Right cardiac atrium (tissue), 5 donors: Measurements from ENCODE around the gene CDC42EP1. TPM values are rescaled to one million over a fixed set of nuclear protein-coding genes. Genes with fewer than 3 reads are reported as not detected.
"Not testable (repeated sequence)": the region's sequence is repeated elsewhere in the genome, so short reads cannot be mapped to it uniquely, and the experiment has no call there.

Experiments used
- ATAC-seq, 2 donors: fragments of 200-7000 bp; cut with Tn5 transposase; one replicate each; pipeline versions ENCODE4 v1.8.0 to v1.9.1; 2020; ENCODE audit warnings: moderate library complexity in 2 of 2, mild to moderate bottlenecking in 1 of 2
- DNase-seq, 3 donors: peaks; one replicate each; pipeline ENCODE4 v3.0.0-alpha.2; 2020
- H3K27ac ChIP-seq: one replicate; pipeline ENCODE4 v1.5.1; 2013; ENCODE audit warnings: mild to moderate bottlenecking, low read length, control low read depth, moderate library complexity
- H3K27me3 ChIP-seq: one replicate; pipeline ENCODE4 v1.6.1; 2013; ENCODE audit not compliant: control insufficient read depth, insufficient read depth
- H3K4me1 ChIP-seq: one replicate; pipeline ENCODE4 v1.6.1; 2013; ENCODE audit warnings: low read length; ENCODE audit not compliant: control insufficient read depth, insufficient read depth
- H3K4me3 ChIP-seq: one replicate; pipeline ENCODE4 v1.5.1; 2013; ENCODE audit warnings: low read length, control low read depth
- H3K9me3 ChIP-seq: one replicate; pipeline ENCODE4 v1.6.1; 2013; ENCODE audit warnings: low read length; ENCODE audit not compliant: control insufficient read depth
- WGBS: extraction: QIAGEN DNeasy Blood & Tissue Kit; methylation state at CpG from one replicate; pipeline ENCODE4 v1.1.7; 2013; 5-methylcytosine and 5-hydroxymethylcytosine counted together
- intact Hi-C, 4 donors: fragments of 100-400 bp; cut with DNase I; formaldehyde crosslinking; loops; one replicate each; pipeline versions ENCODE4 v1.11.0 to v1.14.0; 2022 to 2023
- polyA plus RNA-seq: library from polyadenylated mRNA; stranded (reverse); fragments of 200-250 nt; gene quantifications from one replicate; pipeline ENCODE4 v1.2.3, GENCODE V29; 2013
- total RNA-seq, 4 donors: library from RNA; stranded (reverse); fragmentation: NEBNext Ultra II Directional; extraction: Animal tissue kit (Norgen Biotek cat#: 25700); gene quantifications; one replicate each; pipeline ENCODE4 v1.2.1, GENCODE V29; 2021
- donor health status: healthy with polysubstance abuse.
- donor health status: DM: no; HTN: yes; CAD: no.
- donor health status: DM: no; HTN: no; CAD: no.
- donor health status: DM: no; HTN: yes; CAD: no; lungs with severe emphysema.
- donor health status: DM: yes; HTN: yes; CAD: no.

CDC42EP1 gene
- total and polyA plus RNA-seq, 5 donors = 19.7 to 31.3 (median 20.7) TPM

DNA sequence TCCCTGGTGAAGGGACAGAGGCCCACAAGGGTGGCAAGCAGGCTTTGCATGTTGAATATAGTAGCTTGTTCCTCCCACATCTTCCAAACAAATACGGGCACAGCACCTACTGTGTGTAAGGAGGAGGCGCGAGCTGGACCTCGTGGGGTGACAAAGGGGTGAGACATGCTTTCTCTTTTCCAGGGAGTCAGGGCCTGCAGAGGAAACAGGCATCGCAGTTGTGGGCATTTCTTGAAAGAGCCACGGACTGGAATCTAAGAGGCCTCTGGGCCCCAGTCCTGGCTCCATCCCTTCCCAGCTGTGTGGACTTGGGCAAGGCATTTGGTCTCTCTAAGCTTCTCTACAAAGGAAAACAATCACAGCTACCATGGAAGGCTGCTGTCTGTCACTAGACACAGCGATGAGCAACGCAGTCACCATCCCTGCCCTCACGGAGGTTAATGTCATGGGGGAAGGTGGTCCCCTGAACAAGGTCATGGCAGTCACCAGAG is 13.0 kb upstream of the CDC42EP1 start:
- Histone ChIP-seq H3K9me3 (no peaks in the 10 kb centered on the region), H3K4me3 (no peak overlapping the region), H3K27me3 (no peaks in the 10 kb centered on the region), H3K27ac (peak overlapping the region; percentile 91), H3K4me1 (peaks cover 7% of the 10 kb centered on the region)
- intact Hi-C loops = loop anchor here in 1 of 4 donors (10.0 kb wide), 1 partner anchor 48 kb away; no protein-coding TSS in a partner anchor
- ATAC-seq (no peak), DNase-seq (peak in 1 of 3 donors; percentile 63)
- 51% methylated on average over 9 of the region's 9 CpGs for WGBS

DNA sequence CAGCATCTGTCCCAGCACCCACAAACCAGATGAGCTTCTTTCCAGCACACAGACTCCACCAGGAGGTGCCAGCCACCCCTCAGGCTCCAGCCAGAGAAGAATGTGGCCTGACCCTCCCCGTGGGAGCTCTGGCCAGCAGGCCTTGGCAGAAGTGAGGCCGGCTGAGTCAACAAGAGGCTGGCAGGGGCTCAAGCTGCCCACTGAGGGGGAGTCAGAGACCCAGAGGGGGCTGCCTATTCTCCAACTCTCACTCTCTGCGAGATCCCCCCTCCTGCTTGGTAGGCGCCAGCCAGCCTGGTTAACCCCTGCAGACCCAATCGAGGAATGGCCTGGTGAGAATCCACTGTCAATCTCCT is 10.6 kb upstream of the CDC42EP1 start:
- H3K27me3 ChIP-seq = no peaks in the 10 kb centered on the region
- H3K4me1 ChIP-seq = peaks cover 12% of the 10 kb centered on the region
- DNase-seq (peak; percentile 70 to 88 (median 82)), ATAC-seq (no peak)
- intact Hi-C loops = loop anchor here in 1 of 4 donors (10.0 kb wide), 1 partner anchor 45 kb away; no protein-coding TSS in a partner anchor
- no peak overlapping the region for H3K4me3 ChIP-seq
- no peaks in the 10 kb centered on the region for H3K9me3 ChIP-seq
- WGBS = 33% methylated on average over 5 of the region's 5 CpGs
- H3K27ac ChIP-seq = no peak overlapping the region

DNA sequence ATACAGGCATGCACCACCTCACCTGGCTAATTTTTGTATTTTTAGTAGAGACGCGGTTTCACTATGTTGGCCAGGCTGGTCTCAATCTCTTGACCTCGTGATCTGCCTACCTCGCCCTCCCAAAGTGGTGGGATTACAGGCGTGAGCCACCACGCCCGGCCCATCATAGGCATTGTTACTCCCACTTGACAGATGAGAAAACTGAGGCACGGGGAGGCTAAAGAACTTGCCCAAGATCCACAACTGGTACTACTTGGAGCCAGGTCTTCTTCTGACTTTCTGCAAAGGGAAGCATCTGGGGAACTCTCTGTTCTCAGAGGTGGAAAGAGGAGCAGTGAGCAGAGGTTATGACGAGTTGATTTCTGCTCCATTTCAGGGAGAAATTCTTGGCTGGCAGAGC is 9.4 kb upstream of the CDC42EP1 start:
- H3K27ac ChIP-seq = peak overlapping the region; percentile 54
- WGBS = 86% methylated on average over 9 of the region's 9 CpGs
- peaks cover 12% of the 10 kb centered on the region for H3K4me1 ChIP-seq
- H3K4me3 ChIP-seq, intact Hi-C loops, H3K27me3 ChIP-seq, H3K9me3 ChIP-seq, ATAC-seq: not testable (repeated sequence)
- peak in 1 of 3 donors; percentile 13 for DNase-seq

DNA sequence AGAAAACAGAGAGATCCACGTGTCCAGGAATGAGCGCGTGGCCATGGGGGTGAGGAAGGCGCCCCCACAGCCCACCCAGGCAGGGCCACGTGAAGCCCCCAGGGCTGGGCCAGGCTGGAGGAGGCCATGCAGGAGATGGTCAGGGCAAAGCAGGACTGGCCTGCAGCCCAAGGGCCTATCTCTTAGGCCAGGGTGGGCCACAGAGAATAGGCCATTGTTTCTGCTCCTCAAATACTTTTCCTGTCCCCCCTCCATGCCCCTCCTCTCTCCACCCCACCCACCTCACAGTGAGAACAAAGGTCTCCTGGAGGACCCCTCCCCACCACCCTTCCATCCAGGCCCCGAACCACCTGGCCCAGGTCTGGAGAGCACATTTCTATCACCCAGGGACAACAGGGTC is 8.3 kb upstream of the CDC42EP1 start:
- Histone ChIP-seq H3K4me1 (peaks cover 12% of the 10 kb centered on the region), H3K9me3 (no peaks in the 10 kb centered on the region), H3K27me3 (no peaks in the 10 kb centered on the region), H3K27ac (peak overlapping the region; percentile 54), H3K4me3 (no peak overlapping the region)
- ATAC-seq = peak; percentile 14 to 49
- peak in 2 of 3 donors; percentile 63 to 71 for DNase-seq
- intact Hi-C loops = no loop called here
- WGBS = 51% methylated on average over 6 of the region's 6 CpGs

DNA sequence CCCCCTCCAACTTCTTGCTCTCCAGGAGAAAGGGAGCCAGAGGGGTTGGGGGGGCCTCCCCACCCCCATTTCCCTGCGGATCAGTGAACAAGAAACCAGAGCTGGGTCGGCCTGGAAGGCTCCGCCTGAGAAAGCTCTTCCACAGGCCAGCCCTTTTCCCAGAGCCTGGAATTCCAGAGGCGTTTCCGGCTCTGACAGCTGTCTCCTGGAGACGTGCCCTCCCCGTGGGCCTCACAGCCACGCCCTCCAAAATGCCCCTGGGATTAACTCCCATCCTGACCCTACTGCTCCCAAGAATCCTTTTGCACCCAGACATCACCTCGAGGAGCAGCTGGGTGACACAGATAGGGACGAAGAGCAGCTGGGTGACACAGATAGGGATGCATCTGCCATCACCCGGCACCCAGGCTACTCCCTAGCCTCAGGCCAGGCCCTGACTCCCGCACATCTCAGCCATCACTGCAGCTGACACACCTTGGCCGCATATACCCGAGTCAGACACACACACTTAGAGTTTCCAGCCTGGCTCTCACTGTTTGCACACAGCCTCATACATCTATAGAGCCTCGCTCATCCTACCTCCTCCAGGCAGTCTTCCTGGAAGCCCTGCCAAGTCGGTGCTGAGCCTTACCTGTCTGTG is 7.6 kb upstream of the CDC42EP1 start:
- 23% methylated on average over 16 of the region's 16 CpGs for WGBS
- Histone ChIP-seq H3K27me3 (no peaks in the 10 kb centered on the region), H3K9me3 (no peaks in the 10 kb centered on the region), H3K4me3 (no peak overlapping the region), H3K27ac (peak overlapping the region; percentile 69), H3K4me1 (peaks cover 10% of the 10 kb centered on the region)
- ATAC-seq (peak; percentile 61 to 75), DNase-seq (peak; percentile 76 to 89 (median 86))
- intact Hi-C loops = no loop called here

DNA sequence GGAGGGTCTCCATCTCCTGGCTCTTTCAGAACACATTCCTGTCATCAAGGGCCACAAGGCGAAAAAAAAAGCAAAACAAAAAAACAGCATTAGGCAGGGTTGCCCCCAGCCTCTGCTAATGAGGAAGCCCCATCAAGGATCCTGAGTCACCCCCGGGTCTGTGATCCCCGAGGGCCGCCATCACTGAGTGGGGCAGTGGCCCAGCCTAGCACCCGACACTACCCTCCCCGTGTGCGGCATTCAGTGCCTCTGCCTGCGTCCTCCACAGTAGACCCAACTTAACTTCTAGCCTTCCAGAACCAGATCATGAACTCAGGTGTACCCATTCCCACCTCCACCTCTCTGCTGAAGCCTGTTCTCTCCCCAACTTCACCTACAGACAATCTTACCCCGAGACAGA is 6.6 kb upstream of the CDC42EP1 start:
- no peak overlapping the region for H3K4me3 ChIP-seq
- 91% methylated on average over 9 of the region's 9 CpGs for WGBS
- no peak overlapping the region for H3K27ac ChIP-seq
- peaks cover 10% of the 10 kb centered on the region for H3K4me1 ChIP-seq
- H3K27me3 ChIP-seq = no peaks in the 10 kb centered on the region
- intact Hi-C loops = no loop called here
- no peak for ATAC-seq
- no peaks in the 10 kb centered on the region for H3K9me3 ChIP-seq
- DNase-seq = peak in 2 of 3 donors; percentile 4 to 19

DNA sequence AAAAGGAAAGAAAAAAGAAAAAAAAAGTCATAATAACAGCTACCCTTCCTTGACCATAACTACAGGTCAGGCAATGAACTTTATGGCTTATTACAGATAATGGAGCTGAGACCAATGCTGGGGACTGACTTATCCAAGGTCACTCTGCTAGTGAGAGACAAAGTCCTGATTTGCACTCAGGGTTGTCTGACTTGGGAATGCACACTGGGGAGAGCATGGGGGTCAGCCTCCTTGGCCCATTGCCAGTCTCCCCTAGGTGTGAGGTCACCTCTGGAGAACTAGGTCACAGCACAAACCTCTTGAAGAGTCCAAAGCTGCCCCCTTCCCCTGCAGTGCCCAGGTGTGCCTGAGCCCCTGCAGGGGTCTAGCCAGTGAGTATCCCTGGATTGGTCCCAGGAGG is 5.3 kb upstream of the CDC42EP1 start:
- DNase-seq = peak in 2 of 3 donors; percentile 2 to 13
- no peak for ATAC-seq
- H3K9me3 ChIP-seq = no peaks in the 10 kb centered on the region
- peaks cover 5% of the 10 kb centered on the region for H3K4me1 ChIP-seq
- H3K27ac ChIP-seq = no peak overlapping the region
- intact Hi-C loops = no loop called here
- no peaks in the 10 kb centered on the region for H3K27me3 ChIP-seq
- no peak overlapping the region for H3K4me3 ChIP-seq

DNA sequence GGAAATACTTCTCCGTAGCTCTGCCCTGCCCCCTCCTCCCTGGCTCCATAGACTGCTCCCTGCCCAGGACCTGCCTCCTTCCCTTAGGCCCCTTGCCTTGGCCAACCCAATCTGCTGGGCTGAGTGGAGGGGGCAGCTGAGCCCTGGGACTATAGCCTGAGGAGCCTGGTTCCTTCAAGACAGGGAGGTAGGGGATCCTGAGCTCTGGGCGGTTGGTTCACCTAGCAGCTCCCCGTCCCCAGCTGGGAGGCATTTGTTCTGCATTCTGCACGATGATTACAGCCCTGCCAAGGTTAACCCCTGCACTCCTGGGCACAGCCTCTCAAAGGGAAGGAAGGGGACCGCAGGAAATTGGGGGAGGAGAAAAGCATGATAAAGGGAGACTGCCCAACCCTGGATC is 3.6 kb upstream of the CDC42EP1 start:
- intact Hi-C loops = no loop called here
- DNase-seq (peak in 2 of 3 donors; percentile 3 to 51), ATAC-seq (no peak)
- H3K27ac ChIP-seq = peak overlapping the region; percentile 39
- 9% methylated on average over 5 of the region's 5 CpGs for WGBS
- no peaks in the 10 kb centered on the region for H3K9me3 ChIP-seq
- H3K27me3 ChIP-seq = no peaks in the 10 kb centered on the region
- peaks cover 5% of the 10 kb centered on the region for H3K4me1 ChIP-seq
- H3K4me3 ChIP-seq = no peak overlapping the region

DNA sequence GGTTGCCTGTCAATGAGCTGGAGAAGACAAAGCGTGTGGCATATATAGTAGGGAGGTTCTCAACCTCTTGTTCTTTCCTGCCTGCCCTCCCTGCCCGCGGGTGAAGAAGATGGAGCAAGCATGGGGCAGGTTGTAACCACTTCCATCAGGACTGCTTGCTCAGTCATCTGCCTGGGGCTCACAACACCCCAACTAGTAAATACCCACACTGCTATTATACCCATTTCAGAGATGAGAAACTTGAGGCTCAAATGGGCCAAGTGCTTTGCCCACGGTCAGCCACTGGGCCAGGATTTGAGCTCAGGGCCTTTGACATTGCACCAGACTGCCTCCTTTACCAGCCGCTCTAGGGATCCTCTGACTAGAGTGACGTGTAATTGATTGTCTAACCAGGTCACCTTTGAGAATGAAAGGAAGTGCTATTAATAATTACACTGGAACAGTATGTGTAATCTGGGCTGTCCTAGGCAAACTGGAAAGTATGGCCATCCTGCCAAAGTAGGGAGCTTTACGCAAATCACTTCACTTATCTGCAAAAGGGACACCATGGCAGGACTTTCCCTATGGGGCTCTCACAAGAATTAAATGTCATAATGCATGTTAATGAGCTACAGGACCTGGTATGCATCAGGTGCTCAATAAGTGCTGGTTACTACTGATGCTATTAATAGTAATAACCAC is 2.8 kb upstream of the CDC42EP1 start:
- intact Hi-C loops = no loop called here
- Histone ChIP-seq H3K27ac (peak overlapping the region; percentile 70), H3K9me3 (no peaks in the 10 kb centered on the region), H3K4me3 (no peak overlapping the region), H3K27me3 (no peaks in the 10 kb centered on the region), H3K4me1 (peaks cover 9% of the 10 kb centered on the region)
- 63% methylated on average over 7 of the region's 7 CpGs for WGBS
- peak in 1 of 3 donors; percentile 7 for DNase-seq
- peak in 1 of 2 donors; percentile 9 for ATAC-seq

DNA sequence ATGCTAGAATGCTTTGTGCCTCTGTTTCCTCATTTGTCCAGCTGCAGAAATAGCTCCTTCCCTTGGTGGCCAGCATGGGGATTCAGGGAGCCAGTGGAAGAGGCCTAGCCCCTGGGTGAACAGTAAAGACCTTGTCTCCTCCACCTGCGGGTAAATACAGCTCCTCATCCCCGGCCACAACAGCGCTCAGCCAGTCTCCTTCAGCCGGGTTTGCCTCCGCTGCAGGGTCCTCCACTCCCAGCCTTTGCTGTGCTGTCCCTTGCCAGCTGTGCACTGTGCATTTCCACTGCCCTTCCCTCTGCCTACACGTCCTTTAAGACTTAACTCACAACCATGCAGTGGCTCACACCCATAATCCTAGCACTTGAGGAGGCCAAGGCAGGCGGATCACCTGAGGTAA is 1.5 kb upstream of the CDC42EP1 start:
- Histone ChIP-seq H3K27ac (peak overlapping the region; percentile 33), H3K9me3 (no peaks in the 10 kb centered on the region)
- no peak for ATAC-seq

DNA sequence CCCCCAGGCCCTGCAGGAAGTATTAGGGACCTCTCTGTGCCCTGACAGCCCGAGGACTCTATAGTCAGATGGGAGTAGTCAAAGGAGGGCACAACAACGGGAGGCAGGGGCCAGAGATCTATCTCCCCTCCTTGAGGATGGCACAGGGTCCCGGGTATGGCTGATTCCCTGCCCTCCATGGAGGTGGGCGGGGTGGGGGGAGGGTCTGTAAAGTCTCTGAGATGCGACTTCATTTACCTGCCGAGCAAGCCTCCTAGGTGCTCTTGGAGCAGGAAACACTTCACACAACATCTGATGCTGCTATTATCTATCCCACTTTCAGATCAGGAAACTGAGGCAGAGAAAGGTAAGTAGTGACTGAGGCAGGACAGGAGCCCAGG is 769 bp upstream of the CDC42EP1 start:
- intact Hi-C loops = no loop called here
- no peaks in the 10 kb centered on the region for H3K9me3 ChIP-seq
- peak in 1 of 3 donors; percentile 35 for DNase-seq
- ATAC-seq = no peak
- WGBS = 65% methylated on average over 6 of the region's 6 CpGs
- H3K4me1 ChIP-seq = peaks cover 12% of the 10 kb centered on the region
- H3K4me3 ChIP-seq = peak overlapping the region; percentile 90
- peak overlapping the region; percentile 92 for H3K27ac ChIP-seq
- H3K27me3 ChIP-seq = no peaks in the 10 kb centered on the region

More for the DNA sequence above, 1.5 kb upstream of the CDC42EP1 start:
- Histone ChIP-seq H3K4me3 (no peak overlapping the region), H3K27me3 (no peaks in the 10 kb centered on the region), H3K4me1 (peaks cover 12% of the 10 kb centered on the region)
- DNase-seq = peak in 2 of 3 donors; percentile 8 to 23
- intact Hi-C loops = no loop called here
- WGBS = 78% methylated on average over 7 of the region's 7 CpGs
